PC-3 (cell line): ENCODE results near the gene SLC38A5. TPM values are rescaled to one million over a fixed set of nuclear protein-coding genes. Genes with fewer than 3 reads are reported as not detected.

Source experiments
- ATAC-seq: fragments of 200-7000 bp; cut with Tn5 transposase; 2 replicates; pipeline ENCODE4 v1.9.1; 2020; ENCODE audit warnings: mild to moderate bottlenecking, moderate library complexity
- BruUV-seq: library from RNA; stranded (reverse); fragments of 400-500 nt; replicated peaks from 2 replicates; lab custom pipeline; 2021; lab: Mats Ljungman, UMichigan
- CTCF ChIA-PET: fragments of 300-600 bp; sonication (Branson Sonifier 250); formaldehyde crosslinking; loops from one replicate; lab custom pipeline; 2022; ENCODE audit warnings: antibody characterized with exemption; lab: Charles Lee
- POLR2A ChIA-PET: fragments of 300-600 bp; sonication (Branson Sonifier 250); formaldehyde crosslinking; loops from one replicate; lab custom pipeline; 2022; ENCODE audit warnings: antibody characterized with exemption; ENCODE audit not compliant: unreplicated experiment; lab: Charles Lee
- DNase-seq: peaks from one replicate; pipeline ENCODE4 v3.0.0-alpha.2; 2015
- H2AFZ ChIP-seq: fragments of 300-600 bp; sonication (generic); 2 replicates; pipeline ENCODE4 v1.6.0; 2016; ENCODE audit warnings: antibody characterized with exemption, low read length
- H3F3A ChIP-seq: fragments of 300-600 bp; sonication (generic); one replicate; pipeline ENCODE4 v1.6.0; 2017; ENCODE audit warnings: antibody characterized with exemption, low read length, control low read depth, mild to moderate bottlenecking; ENCODE audit not compliant: unreplicated experiment
- H3K27ac ChIP-seq: fragments of 300-600 bp; sonication (generic); 2 replicates; pipeline ENCODE4 v1.5.1; 2016; ENCODE audit warnings: mild to moderate bottlenecking, low read length
- H3K27me3 ChIP-seq: fragments of 300-600 bp; sonication (generic); 2 replicates; pipeline ENCODE4 v1.6.1; 2016; ENCODE audit warnings: low read length, mixed read lengths
- H3K36me3 ChIP-seq: fragments of 300-600 bp; sonication (generic); 2 replicates; pipeline ENCODE4 v1.6.1; 2016; ENCODE audit warnings: low read depth, mixed run types, low read length, mixed read lengths
- H3K4me1 ChIP-seq: fragments of 300-600 bp; sonication (generic); 2 replicates; pipeline ENCODE4 v1.5.1; 2016; ENCODE audit warnings: low read length; ENCODE audit not compliant: insufficient read depth
- H3K4me2 ChIP-seq: fragments of 300-600 bp; sonication (generic); 2 replicates; pipeline ENCODE4 v1.6.0; 2016; ENCODE audit warnings: low read length
- H3K4me3 ChIP-seq: fragments of 300-600 bp; sonication (generic); 2 replicates; pipeline ENCODE4 v1.5.1; 2016; ENCODE audit warnings: mild to moderate bottlenecking, low read length, mixed read lengths
- H3K79me2 ChIP-seq: fragments of 300-600 bp; sonication (generic); 2 replicates; pipeline ENCODE4 v1.6.1; 2017; ENCODE audit warnings: low read length, mixed read lengths
- H3K9ac ChIP-seq: fragments of 300-600 bp; sonication (generic); 2 replicates; pipeline ENCODE4 v1.6.0; 2016; ENCODE audit warnings: mild to moderate bottlenecking, low read length
- H3K9me2 ChIP-seq: fragments of 300-600 bp; sonication (generic); replicated peaks from 2 replicates; pipeline ENCODE4 v1.6.1; 2016; ENCODE audit warnings: mixed run types, low read length, mixed read lengths
- H3K9me3 ChIP-seq: fragments of 300-600 bp; sonication (generic); 2 replicates; pipeline ENCODE4 v1.6.1; 2016; ENCODE audit warnings: low read length, mixed read lengths
- H4K20me1 ChIP-seq: fragments of 300-600 bp; sonication (generic); 2 replicates; pipeline ENCODE4 v1.6.1; 2016; ENCODE audit warnings: low read length, mixed read lengths
- EZH2 ChIP-seq: fragments of 300-600 bp; sonication (generic); IDR thresholded peaks from one replicate; pipeline ENCODE4 v1.6.1; 2017; ENCODE audit warnings: antibody characterized with exemption, mild to moderate bottlenecking, low read length; ENCODE audit not compliant: unreplicated experiment
- EZH2phosphoT487 ChIP-seq: fragments of 300-600 bp; sonication (generic); IDR thresholded peaks from 2 replicates; pipeline ENCODE4 v1.6.1; 2018; ENCODE audit warnings: mild to moderate bottlenecking, antibody characterized with exemption, low read length, borderline replicate concordance
- intact Hi-C: fragments of 100-400 bp; cut with micrococcal nuclease; formaldehyde crosslinking; loops from 2 replicates; pipeline ENCODE4 v1.9.0; 2023
- total RNA-seq: library from RNA; depleted of rRNA; stranded (reverse); fragments of >200 nt; gene quantifications from 2 replicates; pipeline ENCODE4 v1.2.3, GENCODE V29; 2014
- TF ChIP-seq, protein P1 (sequence below): fragments of 300-600 bp; sonication (generic); conservative IDR thresholded peaks from 2 replicates; pipeline ENCODE4 v1.5.1; 2017; ENCODE audit warnings: antibody characterized with exemption, low read depth, mild to moderate bottlenecking, low read length

SLC38A5 gene
- total RNA-seq, 1 experiment from 2014 or later: 2.4 TPM

DNA sequence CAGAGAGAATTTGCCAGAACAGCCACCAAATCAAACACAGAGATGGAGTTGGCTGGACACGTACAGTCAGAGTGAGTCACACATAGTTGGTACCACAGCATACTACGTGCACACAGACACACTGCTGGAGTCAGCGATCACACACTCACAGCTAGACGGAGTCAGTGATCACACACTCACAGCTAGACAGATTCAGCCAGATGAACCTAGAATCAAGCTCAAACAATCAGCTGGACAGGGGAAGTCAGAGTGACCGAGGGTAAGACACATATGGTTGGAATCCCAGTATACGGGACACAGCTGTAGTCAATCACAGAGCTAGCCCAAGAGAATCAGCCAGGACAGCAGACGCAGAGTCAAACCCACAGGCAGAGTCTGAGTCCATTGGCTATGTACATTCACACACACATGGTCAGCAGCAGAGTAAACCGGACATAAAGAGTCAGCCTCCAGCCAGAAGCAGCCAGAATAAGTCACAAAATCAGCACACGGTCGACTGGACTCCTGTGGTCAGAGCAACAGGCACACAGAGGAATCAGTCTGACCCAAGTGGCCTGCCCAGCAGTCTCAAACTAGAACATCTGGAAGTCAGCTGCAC, 4.6 kb downstream of the SLC38A5 start:
- ATAC-seq: peak; percentile 94
- H4K20me1 ChIP-seq: no peaks in the 10 kb centered on the region
- no peaks in the 10 kb centered on the region for H3K9me3 ChIP-seq
- H3F3A ChIP-seq: no peaks in the 10 kb centered on the region
- no peaks in the 10 kb centered on the region for H3K9me2 ChIP-seq
- H3K4me3 ChIP-seq: no peak overlapping the region
- H3K4me1 ChIP-seq: peaks cover 17% of the 10 kb centered on the region
- peak overlapping the region; percentile 38 for H3K27ac ChIP-seq
- intact Hi-C loops: no loop called here
- 0 out of 2 replicates have a peak overlapping the region, but pooled peaks have one; percentile 39 for H2AFZ ChIP-seq
- no TSS peak for BruUV-seq
- no peaks in the 10 kb centered on the region for H3K36me3 ChIP-seq
- H3K79me2 ChIP-seq: no peaks in the 10 kb centered on the region
- H3K27me3 ChIP-seq: no peaks in the 10 kb centered on the region
- CTCF ChIA-PET: interaction anchor here (0.5 kb wide), 1 partner anchor 9 kb away, joined by 4 read pairs; no protein-coding TSS in a partner anchor
- no peak overlapping the region for H3K4me2 ChIP-seq
- POLR2A ChIA-PET: no interaction called here
- peak; percentile 71 for DNase-seq
- TF ChIP-seq, protein P1, sequence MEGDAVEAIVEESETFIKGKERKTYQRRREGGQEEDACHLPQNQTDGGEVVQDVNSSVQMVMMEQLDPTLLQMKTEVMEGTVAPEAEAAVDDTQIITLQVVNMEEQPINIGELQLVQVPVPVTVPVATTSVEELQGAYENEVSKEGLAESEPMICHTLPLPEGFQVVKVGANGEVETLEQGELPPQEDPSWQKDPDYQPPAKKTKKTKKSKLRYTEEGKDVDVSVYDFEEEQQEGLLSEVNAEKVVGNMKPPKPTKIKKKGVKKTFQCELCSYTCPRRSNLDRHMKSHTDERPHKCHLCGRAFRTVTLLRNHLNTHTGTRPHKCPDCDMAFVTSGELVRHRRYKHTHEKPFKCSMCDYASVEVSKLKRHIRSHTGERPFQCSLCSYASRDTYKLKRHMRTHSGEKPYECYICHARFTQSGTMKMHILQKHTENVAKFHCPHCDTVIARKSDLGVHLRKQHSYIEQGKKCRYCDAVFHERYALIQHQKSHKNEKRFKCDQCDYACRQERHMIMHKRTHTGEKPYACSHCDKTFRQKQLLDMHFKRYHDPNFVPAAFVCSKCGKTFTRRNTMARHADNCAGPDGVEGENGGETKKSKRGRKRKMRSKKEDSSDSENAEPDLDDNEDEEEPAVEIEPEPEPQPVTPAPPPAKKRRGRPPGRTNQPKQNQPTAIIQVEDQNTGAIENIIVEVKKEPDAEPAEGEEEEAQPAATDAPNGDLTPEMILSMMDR: no peak
- TF ChIP-seq EZH2 (no peak), EZH2phosphoT487 (no peak)
- no peak overlapping the region for H3K9ac ChIP-seq

GRCh38 chrX:48461830-48462229, 8.2 kb downstream of the SLC38A5 start:
- H3K9me3 ChIP-seq: no peaks in the 10 kb centered on the region
- DNase-seq (no peak), ATAC-seq (no peak)
- no peak overlapping the region for H3K27ac ChIP-seq
- H3K79me2 ChIP-seq: no peaks in the 10 kb centered on the region
- H3K9ac ChIP-seq: no peak overlapping the region
- H3K4me1 ChIP-seq: peaks cover 17% of the 10 kb centered on the region
- no peaks in the 10 kb centered on the region for H4K20me1 ChIP-seq
- H3K36me3 ChIP-seq: no peaks in the 10 kb centered on the region
- CTCF ChIA-PET: no interaction called here
- BruUV-seq: no TSS peak
- POLR2A ChIA-PET: no interaction called here
- no peak overlapping the region for H2AFZ ChIP-seq
- H3K4me3 ChIP-seq: no peak overlapping the region
- H3K9me2 ChIP-seq: no peaks in the 10 kb centered on the region
- intact Hi-C loops: no loop called here
- no peak for TF ChIP-seq EZH2phosphoT487
- TF ChIP-seq EZH2: no peak
- TF ChIP-seq, protein P1: no peak
- no peaks in the 10 kb centered on the region for H3K27me3 ChIP-seq
- no peaks in the 10 kb centered on the region for H3F3A ChIP-seq
- H3K4me2 ChIP-seq: no peak overlapping the region

GRCh38 chrX:48460606-48461005, 9.5 kb downstream of the SLC38A5 start:
- CTCF ChIA-PET: no interaction called here
- intact Hi-C loops: no loop called here
- no peaks in the 10 kb centered on the region for H3K36me3 ChIP-seq
- no peak overlapping the region for H2AFZ ChIP-seq
- ATAC-seq: no peak
- no peaks in the 10 kb centered on the region for H3K9me3 ChIP-seq
- no TSS peak for BruUV-seq
- H3F3A ChIP-seq: no peaks in the 10 kb centered on the region
- no peak for DNase-seq
- TF ChIP-seq EZH2: no peak
- TF ChIP-seq EZH2phosphoT487: no peak
- TF ChIP-seq, protein P1: no peak
- no peaks in the 10 kb centered on the region for H3K9me2 ChIP-seq
- no peak overlapping the region for H3K4me2 ChIP-seq
- no peaks in the 10 kb centered on the region for H3K27me3 ChIP-seq
- POLR2A ChIA-PET: no interaction called here
- H3K79me2 ChIP-seq: no peaks in the 10 kb centered on the region
- H4K20me1 ChIP-seq: no peaks in the 10 kb centered on the region
- H3K9ac ChIP-seq: no peak overlapping the region
- no peak overlapping the region for H3K27ac ChIP-seq
- peaks cover 15% of the 10 kb centered on the region for H3K4me1 ChIP-seq
- H3K4me3 ChIP-seq: no peak overlapping the region
